ENCODE results near the gene ERVH48-1.
A peak's percentile ranks its signal among the peaks of the same experiment; 100 is the strongest.
"Not testable (repeated sequence)": the region's sequence is repeated elsewhere in the genome, so short reads cannot be mapped to it uniquely, and the experiment has no call there.

The ERVH48-1 gene

DNA sequence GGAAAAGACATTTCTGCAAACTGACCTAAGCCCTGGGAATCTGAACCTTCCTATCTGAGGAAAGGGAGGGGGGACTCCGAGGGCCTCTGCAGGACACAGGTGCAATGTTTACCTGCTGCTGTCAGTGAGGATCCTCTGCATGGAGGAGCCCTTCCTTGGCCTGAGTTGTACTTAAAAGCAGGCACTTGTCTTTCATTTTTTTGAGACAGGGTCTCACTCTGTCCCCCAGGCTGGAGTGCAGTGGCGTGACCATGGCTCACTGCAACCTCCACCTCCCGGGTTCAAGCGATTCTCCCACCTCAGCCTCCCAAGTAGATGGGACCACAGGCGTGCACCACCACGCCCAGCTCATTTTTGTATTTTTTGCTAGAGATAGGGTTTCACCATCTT is 13.2 kb upstream of the ERVH48-1 start:
- not testable (repeated sequence) for DNase-seq

DNA sequence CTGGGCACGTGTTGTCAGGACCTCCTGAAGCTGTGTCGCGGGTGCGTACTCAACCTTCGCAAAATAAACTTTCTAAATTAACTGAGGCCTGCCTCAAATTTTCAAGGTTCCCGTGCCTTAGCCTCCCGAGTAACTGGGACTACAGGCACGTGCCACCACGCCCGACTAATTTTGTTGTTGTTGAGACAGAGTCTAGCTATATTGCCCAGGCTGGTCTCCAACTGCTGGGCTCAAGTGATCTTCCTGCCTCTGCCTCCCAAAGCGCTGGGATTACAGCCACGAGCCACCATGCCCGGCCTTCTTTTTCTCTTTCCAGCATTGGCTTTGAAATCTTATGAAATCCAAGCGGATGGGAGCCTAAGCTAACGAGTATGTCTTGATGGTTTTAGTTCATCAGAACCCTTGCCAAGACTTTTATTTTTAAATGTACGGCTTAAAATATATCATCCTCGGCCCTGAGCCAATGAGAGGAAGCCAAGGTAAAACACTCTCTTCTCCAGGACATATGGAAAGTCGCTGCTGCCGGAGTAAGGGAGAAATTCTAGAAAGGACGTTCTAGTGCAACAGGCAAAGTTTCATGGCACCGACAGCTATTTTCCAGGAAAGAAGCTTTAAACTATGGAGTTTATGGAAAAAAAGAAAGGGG is 12.7 kb upstream of the ERVH48-1 start:
- DNase-seq: no peak

DNA sequence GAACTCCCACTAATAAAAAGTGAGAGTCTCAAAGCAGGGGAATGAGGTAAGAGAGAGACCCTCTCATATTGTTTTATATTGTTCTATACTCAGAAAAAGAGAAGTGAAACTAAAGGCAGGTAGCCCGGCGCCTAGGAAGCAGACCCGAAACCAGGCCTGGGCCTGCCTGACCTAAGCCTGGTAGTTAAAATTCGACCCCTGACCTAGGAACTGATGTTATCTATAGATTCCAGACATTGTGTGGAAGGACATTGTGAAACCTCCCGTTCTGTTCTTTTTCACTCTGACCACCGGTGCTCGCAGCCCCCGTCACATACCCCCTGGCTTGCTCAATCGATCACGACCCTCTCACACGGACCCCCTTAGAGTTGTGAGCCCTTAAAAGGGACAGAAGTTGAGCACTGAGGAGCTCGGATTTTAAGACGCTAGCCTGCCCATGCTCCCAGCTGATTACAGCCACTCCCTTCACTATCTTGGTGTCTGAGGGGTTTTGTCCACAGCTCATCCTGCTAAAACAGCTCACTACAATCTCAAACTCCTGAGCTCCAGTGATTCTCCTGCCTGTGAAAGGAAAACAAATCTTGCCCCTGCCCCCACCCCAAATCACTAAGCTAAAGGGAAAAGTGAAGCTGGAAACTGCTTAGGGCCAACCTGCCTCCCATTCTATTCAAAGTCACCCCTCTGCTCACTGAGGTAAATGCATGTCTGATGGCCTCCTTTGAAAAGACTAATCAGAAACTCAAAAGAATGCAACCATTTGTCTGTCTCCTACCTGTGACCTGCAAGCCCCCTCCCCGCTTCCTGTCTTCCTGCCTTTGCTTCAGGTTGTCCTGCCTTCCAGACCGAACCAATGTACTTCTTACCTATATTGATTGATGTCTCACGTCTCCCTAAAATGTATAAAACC is 11.9 kb upstream of the ERVH48-1 start:
- not testable (repeated sequence) for DNase-seq

GRCh38 chr21:42936360-42936759 is 10.9 kb upstream of the ERVH48-1 start:
- DNase-seq: not testable (repeated sequence)

DNA sequence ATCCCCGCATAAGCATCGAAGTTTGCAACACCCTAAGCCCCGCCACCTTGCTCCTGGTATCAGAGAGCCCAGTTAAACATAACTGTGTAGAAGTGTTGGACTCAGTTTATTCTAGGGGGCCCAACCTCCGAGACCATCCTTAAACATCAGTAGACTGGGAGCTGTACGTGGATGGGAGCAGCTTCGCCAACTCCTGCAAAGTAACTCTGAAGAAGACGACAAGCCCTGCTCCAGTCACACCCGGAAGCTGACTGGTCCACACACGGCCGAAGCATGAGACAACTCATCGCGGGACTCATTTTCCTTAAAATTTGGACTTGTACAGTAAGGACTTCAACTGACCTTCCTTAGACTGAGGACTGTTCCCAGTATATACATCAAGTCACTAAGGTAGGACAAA is 8.5 kb upstream of the ERVH48-1 start:
- not testable (repeated sequence) for DNase-seq

DNA sequence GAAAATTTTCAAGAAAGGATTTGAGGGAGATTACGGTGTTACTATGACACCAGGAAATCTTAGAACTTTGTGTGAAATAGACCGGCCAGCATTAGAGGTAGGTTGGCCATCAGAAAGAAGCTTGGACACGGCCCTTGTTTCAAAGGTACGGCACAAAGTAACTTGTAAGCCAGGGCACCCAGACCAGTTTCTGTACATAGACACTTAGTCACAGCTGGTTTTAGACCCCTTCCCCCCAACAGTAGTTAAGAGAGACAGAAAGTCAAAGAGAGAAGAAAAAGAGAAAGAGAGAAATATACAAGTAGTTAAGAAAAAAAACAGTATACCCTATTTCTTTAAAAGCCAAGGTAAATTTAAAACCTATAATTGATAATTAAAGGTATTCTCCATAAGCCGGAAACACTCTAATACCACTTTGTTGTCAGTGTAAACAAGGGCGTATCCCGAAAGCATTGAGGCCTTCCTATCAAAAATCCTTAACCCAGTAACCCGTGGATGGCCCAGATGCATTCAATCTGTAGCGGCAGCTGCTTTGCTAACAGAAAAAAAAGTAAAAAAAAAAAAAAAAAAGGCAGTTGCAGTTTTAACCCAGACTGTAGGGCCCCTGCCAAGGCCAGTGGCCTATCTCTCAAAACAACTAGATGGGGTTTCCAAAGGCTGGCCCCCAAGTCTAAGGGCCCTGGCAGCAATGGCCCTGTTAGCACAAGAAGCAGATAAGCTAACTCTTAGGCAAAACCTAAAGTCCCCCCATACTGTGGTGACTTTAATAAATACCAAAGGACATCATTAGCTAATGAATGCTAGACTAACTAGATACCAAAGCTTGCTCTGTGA is 7.9 kb upstream of the ERVH48-1 start:
- not testable (repeated sequence) for DNase-seq

- not testable (repeated sequence) for DNase-seq
Observed at GRCh38 chr21:42932378-42933136, 7.1 kb upstream of the ERVH48-1 start.

DNA sequence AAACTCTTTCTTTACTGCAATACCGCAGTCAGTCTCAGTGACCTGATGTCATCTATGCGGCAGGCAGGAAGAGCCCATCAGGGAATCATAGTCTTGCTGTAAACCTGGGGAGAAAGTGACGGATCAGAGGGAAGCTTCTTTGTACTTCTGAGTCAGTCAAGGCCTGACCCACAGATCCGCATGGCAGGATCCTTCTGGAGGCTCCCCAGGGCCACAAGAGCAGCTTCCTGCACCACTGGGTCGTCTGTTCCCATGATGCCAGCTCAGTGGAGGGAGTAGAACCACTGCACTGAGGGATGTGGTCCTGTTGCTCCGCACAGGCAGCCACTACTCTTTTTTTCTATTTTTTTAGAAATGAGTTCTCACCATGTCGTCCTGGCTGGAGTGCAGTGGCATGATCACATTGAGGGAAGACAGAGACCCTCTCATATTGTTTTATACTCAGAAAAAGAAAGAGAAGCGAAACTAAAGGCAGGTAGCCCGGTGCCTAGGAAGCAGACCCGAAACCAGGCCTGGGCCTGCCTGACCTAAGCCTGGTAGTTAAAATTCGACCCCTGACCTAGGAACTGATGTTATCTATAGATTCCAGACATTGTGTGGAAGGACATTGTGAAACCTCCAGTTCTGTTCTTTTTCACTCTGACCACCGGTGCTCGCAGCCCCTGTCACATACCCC is 6.3 kb upstream of the ERVH48-1 start:
- DNase-seq: no peak

GRCh38 chr21:42929969-42930368 is 4.5 kb upstream of the ERVH48-1 start:
- DNase-seq: no peak

DNA sequence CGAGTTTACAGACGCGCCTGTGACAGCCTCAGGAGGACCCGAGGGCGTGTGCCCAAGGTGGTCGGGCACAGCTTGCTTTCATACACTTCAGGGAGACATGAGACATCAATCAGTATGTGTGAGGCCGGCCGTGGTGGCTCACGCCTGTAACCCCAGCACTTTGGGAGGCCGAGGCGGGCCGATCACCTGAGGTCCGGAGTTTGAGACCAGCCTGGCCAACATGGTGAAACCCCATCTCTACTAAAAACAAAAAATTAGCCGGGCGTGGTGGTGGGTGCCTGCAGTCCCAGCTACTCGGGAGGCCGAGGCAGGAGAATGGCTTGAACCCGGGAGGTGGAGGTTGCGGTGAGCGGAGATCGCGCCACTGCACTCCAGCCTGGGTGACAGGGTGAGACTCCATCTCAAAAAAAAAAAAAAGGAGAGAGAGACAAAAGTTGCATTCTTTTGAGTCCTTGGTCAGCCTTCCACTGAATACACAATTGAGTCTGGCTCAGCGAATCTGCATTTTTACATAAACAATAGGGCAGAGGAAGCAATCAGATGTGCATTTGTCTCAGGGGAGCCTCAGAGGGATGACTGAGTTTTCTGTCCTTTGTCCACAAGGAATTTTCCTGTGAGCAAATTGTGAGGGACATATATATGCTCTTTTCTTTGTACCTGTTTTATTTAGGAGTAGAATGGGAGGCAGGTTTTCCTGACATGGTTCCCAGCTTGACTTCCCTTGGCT is 2.2 kb upstream of the ERVH48-1 start:
- DNase-seq: not testable (repeated sequence)

- no peak for DNase-seq
Observed at GRCh38 chr21:42924433-42924751, 1.0 kb downstream of the ERVH48-1 start.

DNA sequence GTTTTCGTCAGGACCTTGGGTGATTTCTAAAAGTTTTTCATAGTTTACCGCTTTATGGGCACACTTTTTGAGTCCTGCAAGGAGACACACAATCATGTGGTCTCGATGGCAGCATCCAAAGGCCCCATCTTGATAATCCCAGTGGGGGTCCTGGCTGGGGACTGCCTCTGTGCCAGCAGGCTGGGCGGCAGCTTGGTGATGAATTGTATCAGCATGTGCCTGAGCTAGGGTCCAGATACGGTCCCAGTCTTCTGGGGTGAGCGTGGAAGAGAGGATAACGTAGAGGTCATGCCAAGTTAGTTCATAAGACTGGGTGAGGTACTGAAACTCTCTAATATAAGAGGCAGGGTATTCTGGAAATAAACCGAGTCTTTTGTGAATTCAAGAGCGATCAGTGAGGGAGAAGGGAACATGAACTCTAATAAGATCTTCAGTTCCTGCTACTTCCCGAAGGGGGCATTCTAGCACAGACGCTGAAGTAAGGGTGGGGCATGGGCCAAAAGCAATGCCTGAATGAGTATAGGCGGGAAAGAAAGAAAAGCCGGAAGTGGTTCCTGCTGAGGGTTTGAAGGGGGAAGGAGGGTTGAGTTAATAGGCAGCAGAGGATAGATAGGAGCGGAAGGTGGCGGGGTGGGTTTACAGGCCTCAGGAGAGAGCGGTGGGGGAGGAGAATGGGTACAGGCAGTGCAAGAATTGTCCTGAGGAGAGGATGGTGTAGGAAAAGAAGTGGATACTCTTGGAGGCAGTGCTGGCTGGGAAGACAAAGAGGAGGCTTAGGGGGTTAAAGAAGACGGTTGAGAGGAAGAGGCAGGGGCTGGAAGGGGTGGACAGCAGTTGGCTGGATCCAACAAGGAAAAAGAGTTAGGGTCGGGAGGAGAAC is 1.6 kb downstream of the ERVH48-1 start:
- peak; percentile 5 for DNase-seq

- DNase-seq: no peak
Observed at GRCh38 chr21:42922918-42923317, 2.5 kb downstream of the ERVH48-1 start.

DNA sequence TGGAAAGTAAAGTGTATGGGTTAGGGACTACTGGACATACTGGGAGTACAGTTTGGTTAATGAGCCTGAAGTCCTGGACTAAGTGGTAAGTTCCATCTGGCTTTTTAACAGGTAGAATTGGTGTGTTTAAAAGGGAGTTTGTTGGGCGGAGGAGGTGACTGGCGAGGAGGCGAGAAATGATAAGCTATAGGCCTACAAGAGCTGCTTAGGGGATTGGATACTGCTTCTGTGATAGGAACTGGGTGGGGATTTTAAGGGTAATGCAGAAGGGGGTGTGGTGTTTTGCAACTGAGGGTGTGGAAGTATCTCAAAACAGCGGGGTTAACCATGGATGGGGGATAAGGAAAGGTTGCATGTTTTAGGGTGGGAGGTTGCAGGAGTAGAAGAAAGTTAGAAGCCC is 3.5 kb downstream of the ERVH48-1 start:
- DNase-seq: no peak

GRCh38 chr21:42918291-42918690 is 7.1 kb downstream of the ERVH48-1 start:
- DNase-seq: no peak

DNA sequence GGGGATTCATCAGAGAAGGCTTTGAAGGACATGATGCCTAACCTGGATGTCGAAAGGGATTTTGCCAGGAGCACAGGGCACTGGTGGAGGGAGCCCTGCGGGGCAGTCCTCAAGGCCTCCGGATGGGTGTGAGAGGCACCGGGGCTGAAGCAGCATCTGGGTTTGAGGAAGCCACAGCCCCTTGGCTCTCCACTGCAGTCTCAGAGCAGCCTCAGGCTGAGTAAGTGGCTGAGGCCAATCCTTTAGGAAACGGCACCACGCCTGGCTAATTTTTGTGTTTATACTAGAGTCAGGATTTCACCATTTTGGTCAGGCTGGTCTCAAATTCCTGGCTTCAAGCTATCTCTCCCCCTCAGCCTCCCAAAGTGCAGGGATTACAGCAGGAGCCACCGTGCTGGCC is 12.0 kb downstream of the ERVH48-1 start:
- no peak for DNase-seq

DNA sequence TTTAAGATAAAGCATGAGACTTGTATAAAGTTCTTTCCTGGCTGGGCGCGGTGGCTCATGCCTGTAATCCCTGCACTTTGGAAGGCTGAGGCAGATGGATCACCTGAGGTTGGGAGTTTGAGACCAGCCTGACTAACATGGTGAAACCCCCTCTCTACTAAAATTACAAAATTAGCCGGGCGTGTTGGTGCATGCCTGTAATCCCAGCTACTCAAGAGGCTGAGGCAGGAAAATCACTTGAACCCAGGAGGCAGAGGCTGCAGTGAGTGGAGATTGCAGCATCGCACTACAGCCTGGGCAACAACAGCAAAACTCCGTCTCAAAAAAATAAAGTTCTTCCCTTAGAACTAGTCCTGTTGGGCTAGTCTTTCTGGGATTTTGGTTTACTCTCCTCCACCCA is 13.5 kb downstream of the ERVH48-1 start:
- not testable (repeated sequence) for DNase-seq

- DNase-seq: not testable (repeated sequence)
Observed at GRCh38 chr21:42908484-42908883, 16.9 kb downstream of the ERVH48-1 start.

- no peak for DNase-seq
Observed at GRCh38 chr21:42906233-42906632, 19.2 kb downstream of the ERVH48-1 start.

- DNase-seq: no peak
Observed at GRCh38 chr21:42905195-42905594, 20.2 kb downstream of the ERVH48-1 start.
